GM12872 (cell line): Measurements from ENCODE around the gene ALG12.

Source experiments
- CTCF ChIP-seq: IDR thresholded peaks from 3 replicates; pipeline ENCODE4 v1.5.1; 2011; ENCODE audit warnings: low read depth, mild to moderate bottlenecking, low read length, moderate library complexity; ENCODE audit not compliant: insufficient read depth

Gene ALG12

GRCh38 chr22:49960159-49961004 is 42.1 kb upstream of the ALG12 start, which contains the start of gene PIM3:
TSS of gene PIM3 (plus strand) at chr22:49960772. CDS start at chr22:49960948, 176 bp downstream.
- no peak for TF ChIP-seq CTCF

GRCh38 chr22:49959782-49960158 is 41.5 kb upstream of the ALG12 start:
- no peak for TF ChIP-seq CTCF

- TF ChIP-seq CTCF: no peak
These were observed 40.9 kb upstream of the ALG12 start for GRCh38 chr22:49958931-49959781.

- TF ChIP-seq CTCF: no peak
These were observed 40.2 kb upstream of the ALG12 start for GRCh38 chr22:49958366-49958921.

GRCh38 chr22:49957826-49958365 is 39.7 kb upstream of the ALG12 start:
- TF ChIP-seq CTCF: no peak

GRCh38 chr22:49956914-49957825 is 38.9 kb upstream of the ALG12 start:
- no peak for TF ChIP-seq CTCF
